ENCODE results near the gene SMG6. TPM values are rescaled to one million over a fixed set of nuclear protein-coding genes. Genes with fewer than 3 reads are reported as not detected.

The SMG6 gene
- total RNA-seq, 1 experiment from 2014 or later = 28.6 TPM

GRCh38 chr17:2299136-2299535 lies 4.4 kb downstream of the SMG6 start:
- Mint-ChIP-seq H3K27me3 (ENCODE audit: low read depth) (peaks cover 3% of the 10 kb centered on the region; the same call in 1 of the 2 replicates), H3K4me1 (peaks cover 7 to 15% of the 10 kb centered on the region in 2 experiments; a peak in 3 of 4 replicates), H3K27ac (no peak overlapping the region), H3K9me3 (no peaks in the 10 kb centered on the region), H3K36me3 (ENCODE audit: insufficient read depth in 1 of 3, low read depth in 3 of 3) (peaks cover 15 to 63% (median 46%) of the 10 kb centered on the region in 3 experiments; a peak in 6 of 7 replicates), H3K4me3 (no peak overlapping the region)
- DNase-seq = no peak
- H2BK15ac ChIP-seq (ENCODE audit: low read depth, low read length) = no peak overlapping the region
- H2AK5ac ChIP-seq (ENCODE audit: insufficient read length, low read length) = no peak overlapping the region
- H3K27me3 ChIP-seq (ENCODE audit: insufficient read depth, low read length) = no peaks in the 10 kb centered on the region; the same call in 1 of the 2 replicates
- H2BK12ac ChIP-seq (ENCODE audit: insufficient read length, low read depth, low read length) = no peak overlapping the region
- no peak overlapping the region for H4K91ac ChIP-seq (ENCODE audit: insufficient read length, low read depth, low read length)
- H4K8ac ChIP-seq (replicated peaks; ENCODE audit: insufficient read length, low read depth, low read length) = no peak overlapping the region
- H3K14ac ChIP-seq (ENCODE audit: insufficient read depth, low read length) = no peak overlapping the region
- TF ChIP-seq CTCF (conservative IDR thresholded peaks at IDR 0.05) = no peak
- no peak overlapping the region for H3K4ac ChIP-seq (ENCODE audit: low read depth, low read length)
- no peaks in the 10 kb centered on the region for H3K79me2 ChIP-seq (ENCODE audit: insufficient read depth, low read length)
- H3K4me2 ChIP-seq (ENCODE audit: insufficient read depth, insufficient read length, low read length) = no peak overlapping the region
- no peak overlapping the region for H4K5ac ChIP-seq (ENCODE audit: insufficient read length, low read depth, low read length)
- peaks cover 4% of the 10 kb centered on the region for H3K79me1 ChIP-seq (ENCODE audit: insufficient read depth, low read depth, low read length, poor library complexity, severe bottlenecking)
- no peak overlapping the region for H3K27ac ChIP-seq (ENCODE audit: insufficient read length, low read depth, low read length)
- H2BK5ac ChIP-seq (ENCODE audit: insufficient read length, low read length) = no peak overlapping the region
- H4K20me1 ChIP-seq (ENCODE audit: control insufficient read depth, insufficient read depth, insufficient read length) = peaks cover 2% of the 10 kb centered on the region
- no peaks in the 10 kb centered on the region for H3K4me1 ChIP-seq (ENCODE audit: insufficient read depth, low read length)
- H3K23ac ChIP-seq (ENCODE audit: insufficient read length, low read depth, low read length) = no peak overlapping the region
- H2BK20ac ChIP-seq (ENCODE audit: low read depth, low read length, poor library complexity, severe bottlenecking) = no peak overlapping the region
- no peak overlapping the region for H3K9ac ChIP-seq (ENCODE audit: extremely low read depth, insufficient read length, low read length)
- no peak overlapping the region for H3K18ac ChIP-seq (ENCODE audit: insufficient read length, low read depth, low read length)
- no peak overlapping the region for H3K56ac ChIP-seq (ENCODE audit: insufficient read length, low read depth, low read length)
- WGBS (ENCODE audit: extremely low coverage, insufficient read length, low lambda C conversion rate) = no CpG with 5 or more reads among the region's 12 CpGs
- no peak overlapping the region for H3T11ph ChIP-seq (ENCODE audit: low read length)
- no peak overlapping the region for H2BK120ac ChIP-seq (ENCODE audit: low read depth, low read length, poor library complexity, severe bottlenecking)
- no peak overlapping the region for H2AFZ ChIP-seq (ENCODE audit: low read length)
- peaks cover 5% of the 10 kb centered on the region for H3K23me2 ChIP-seq (ENCODE audit: insufficient read length, low read depth, low read length, poor library complexity, severe bottlenecking)
- H3K9me3 ChIP-seq (ENCODE audit: control insufficient read depth, low read depth, low read length) = no peaks in the 10 kb centered on the region
